Osteocyte (in vitro differentiated cells): ENCODE results near the gene DECR2. TPM values are rescaled to one million over a fixed set of nuclear protein-coding genes. Genes with fewer than 3 reads are reported as not detected.
A peak's percentile ranks its signal among the peaks of the same experiment; 100 is the strongest.
"Not testable (repeated sequence)": the region's sequence is repeated elsewhere in the genome, so short reads cannot be mapped to it uniquely, and the experiment has no call there.

Experiments used
- DNase-seq: peaks from one replicate; pipeline ENCODE4 v3.0.0; 2021; ENCODE audit warnings: mixed read lengths; ENCODE audit not compliant: unreplicated experiment; ENCODE audit errors: extremely low spot score
- H3K27ac Mint-ChIP-seq: one replicate; pipeline ENCODE4 v1.8.0; 2021; ENCODE audit warnings: mild to moderate bottlenecking, mixed read lengths; ENCODE audit not compliant: unreplicated experiment
- H3K27me3 Mint-ChIP-seq: one replicate; pipeline ENCODE4 v1.8.0; 2021; ENCODE audit warnings: mixed read lengths; ENCODE audit not compliant: unreplicated experiment
- H3K36me3 Mint-ChIP-seq: one replicate; pipeline ENCODE4 v1.8.0; 2021; ENCODE audit warnings: mixed read lengths; ENCODE audit not compliant: unreplicated experiment
- H3K4me1 Mint-ChIP-seq: one replicate; pipeline ENCODE4 v1.8.0; 2021; ENCODE audit warnings: mixed read lengths; ENCODE audit not compliant: unreplicated experiment
- H3K4me3 Mint-ChIP-seq: one replicate; pipeline ENCODE4 v1.8.0; 2021; ENCODE audit warnings: mild to moderate bottlenecking, moderate library complexity, mixed read lengths; ENCODE audit not compliant: unreplicated experiment
- H3K9me3 Mint-ChIP-seq: one replicate; pipeline ENCODE4 v1.8.0; 2021; ENCODE audit warnings: mixed read lengths; ENCODE audit not compliant: unreplicated experiment
- total RNA-seq: library from RNA; stranded (reverse); gene quantifications from 2 replicates; pipeline ENCODE4 v1.2.1, GENCODE V29; 2021
- TF ChIP-seq, protein P1 (sequence below): fragments of 200-600 bp; sonication (generic); IDR thresholded peaks from 2 replicates; pipeline ENCODE4 v1.5.0; 2021; ENCODE audit warnings: antibody characterized with exemption, mild to moderate bottlenecking, moderate library complexity

DECR2 gene
- total RNA-seq, 1 donor from 2014 or later = 23.4 TPM

- TF ChIP-seq, protein P1, sequence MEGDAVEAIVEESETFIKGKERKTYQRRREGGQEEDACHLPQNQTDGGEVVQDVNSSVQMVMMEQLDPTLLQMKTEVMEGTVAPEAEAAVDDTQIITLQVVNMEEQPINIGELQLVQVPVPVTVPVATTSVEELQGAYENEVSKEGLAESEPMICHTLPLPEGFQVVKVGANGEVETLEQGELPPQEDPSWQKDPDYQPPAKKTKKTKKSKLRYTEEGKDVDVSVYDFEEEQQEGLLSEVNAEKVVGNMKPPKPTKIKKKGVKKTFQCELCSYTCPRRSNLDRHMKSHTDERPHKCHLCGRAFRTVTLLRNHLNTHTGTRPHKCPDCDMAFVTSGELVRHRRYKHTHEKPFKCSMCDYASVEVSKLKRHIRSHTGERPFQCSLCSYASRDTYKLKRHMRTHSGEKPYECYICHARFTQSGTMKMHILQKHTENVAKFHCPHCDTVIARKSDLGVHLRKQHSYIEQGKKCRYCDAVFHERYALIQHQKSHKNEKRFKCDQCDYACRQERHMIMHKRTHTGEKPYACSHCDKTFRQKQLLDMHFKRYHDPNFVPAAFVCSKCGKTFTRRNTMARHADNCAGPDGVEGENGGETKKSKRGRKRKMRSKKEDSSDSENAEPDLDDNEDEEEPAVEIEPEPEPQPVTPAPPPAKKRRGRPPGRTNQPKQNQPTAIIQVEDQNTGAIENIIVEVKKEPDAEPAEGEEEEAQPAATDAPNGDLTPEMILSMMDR = no peak
- Mint-ChIP-seq H3K36me3 (no peaks in the 10 kb centered on the region), H3K27ac (no peak overlapping the region), H3K9me3 (no peaks in the 10 kb centered on the region), H3K4me1 (peaks cover 4% of the 10 kb centered on the region), H3K4me3 (no peak overlapping the region), H3K27me3 (no peaks in the 10 kb centered on the region)
- DNase-seq = no peak
Measured at GRCh38 chr16:361341-361871, 40.3 kb upstream of the DECR2 start.

DNA sequence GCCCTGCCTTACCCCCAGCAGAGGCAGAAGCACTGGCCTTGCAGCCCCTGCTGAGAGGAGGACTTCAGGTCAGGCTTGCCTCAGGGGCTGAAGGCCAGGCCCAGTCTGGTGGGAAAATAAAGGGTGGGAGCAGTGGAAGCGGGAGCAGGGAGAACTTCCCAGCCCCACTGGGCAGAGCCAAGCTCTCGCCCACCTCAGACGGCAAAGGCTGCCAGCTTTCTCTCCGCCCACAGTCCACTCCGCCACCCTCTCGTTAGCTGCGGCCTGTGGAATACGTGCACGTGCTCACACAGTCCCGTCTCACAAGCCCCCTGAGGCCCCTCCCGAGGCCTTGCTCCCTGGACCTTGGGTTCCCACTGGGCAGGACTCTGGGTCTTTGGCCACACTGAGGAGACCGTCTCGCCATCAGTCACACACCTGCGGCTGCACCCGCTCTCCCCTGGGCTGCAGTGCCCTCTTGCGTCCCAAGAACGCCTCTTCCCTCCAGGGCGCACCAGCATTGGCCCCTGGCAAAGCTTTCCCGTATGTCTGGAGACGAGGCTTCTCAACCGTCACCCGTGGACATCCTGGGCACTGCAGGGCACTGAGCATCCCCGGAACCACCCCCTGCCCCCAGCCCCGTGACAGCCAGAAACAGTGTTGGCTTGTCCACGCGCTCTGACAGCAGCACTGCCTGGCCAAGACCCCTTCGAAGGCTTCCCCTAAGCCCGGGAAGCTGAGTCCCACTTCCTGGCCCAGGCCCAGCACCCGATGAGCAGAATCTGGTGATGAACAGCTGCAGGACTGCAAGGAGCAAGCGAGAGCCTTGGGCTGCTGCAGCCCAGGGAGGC is 39.6 kb upstream of the DECR2 start:
- Mint-ChIP-seq H3K27ac (no peak overlapping the region), H3K9me3 (no peaks in the 10 kb centered on the region), H3K4me1 (peaks cover 4% of the 10 kb centered on the region), H3K4me3 (no peak overlapping the region), H3K36me3 (peaks cover 3% of the 10 kb centered on the region), H3K27me3 (no peaks in the 10 kb centered on the region)
- no peak for DNase-seq
- TF ChIP-seq, protein P1 = peak; percentile 55

DNA sequence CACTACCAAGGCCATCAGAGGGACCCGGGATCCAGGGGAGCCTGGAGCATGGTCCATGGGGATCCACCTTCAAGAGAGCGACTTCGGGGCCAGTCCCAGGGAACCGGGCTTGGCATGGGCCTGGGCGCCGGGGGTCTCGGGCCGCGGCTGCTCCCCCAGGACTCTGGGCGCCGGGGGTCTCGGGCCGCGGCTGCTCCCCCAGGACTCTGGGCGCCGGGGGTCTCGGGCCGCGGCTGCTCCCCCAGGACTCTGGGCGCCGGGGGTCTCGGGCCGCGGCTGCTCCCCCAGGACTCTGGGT is 39.0 kb upstream of the DECR2 start:
- DNase-seq, H3K27ac Mint-ChIP-seq, H3K36me3 Mint-ChIP-seq, H3K4me3 Mint-ChIP-seq, H3K4me1 Mint-ChIP-seq, H3K9me3 Mint-ChIP-seq, H3K27me3 Mint-ChIP-seq: not testable (repeated sequence)

DNA sequence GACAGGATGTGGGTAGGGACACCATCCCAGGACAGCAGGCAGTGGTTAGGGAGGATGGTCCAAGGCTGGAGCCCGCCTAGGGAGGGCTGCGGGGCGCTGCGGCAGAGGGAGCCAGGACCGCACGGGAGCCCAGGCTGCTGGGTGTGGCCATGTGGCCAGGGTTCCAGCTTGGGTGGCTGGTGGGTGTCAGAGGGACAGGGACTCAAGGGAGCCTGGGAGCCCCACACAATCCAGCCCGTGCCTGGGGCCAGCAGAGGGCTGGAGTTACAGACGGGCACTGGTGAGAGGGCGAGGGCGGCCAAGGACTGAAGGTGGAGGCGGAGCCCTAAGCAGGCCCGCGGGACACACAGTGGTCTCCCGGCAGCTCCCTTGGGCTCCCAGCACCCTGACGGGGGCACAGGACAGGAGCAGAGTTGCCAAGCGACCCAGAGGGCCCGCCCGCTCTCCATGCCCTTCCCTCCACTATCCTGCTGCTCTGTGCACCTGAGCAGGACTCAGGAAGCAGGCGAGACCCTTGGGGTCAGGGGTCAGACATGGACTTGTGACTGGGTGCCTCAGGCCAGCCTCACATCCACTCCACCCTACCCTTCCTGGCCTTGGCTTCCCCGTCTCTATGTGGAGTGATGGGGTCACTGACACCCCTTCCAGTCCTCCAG is 38.4 kb upstream of the DECR2 start:
- Mint-ChIP-seq H3K4me3 (no peak overlapping the region), H3K27me3 (no peaks in the 10 kb centered on the region), H3K27ac (no peak overlapping the region), H3K4me1 (peaks cover 4% of the 10 kb centered on the region), H3K36me3 (peaks cover 6% of the 10 kb centered on the region), H3K9me3 (no peaks in the 10 kb centered on the region)
- DNase-seq = no peak
- TF ChIP-seq, protein P1 = no peak

DNA sequence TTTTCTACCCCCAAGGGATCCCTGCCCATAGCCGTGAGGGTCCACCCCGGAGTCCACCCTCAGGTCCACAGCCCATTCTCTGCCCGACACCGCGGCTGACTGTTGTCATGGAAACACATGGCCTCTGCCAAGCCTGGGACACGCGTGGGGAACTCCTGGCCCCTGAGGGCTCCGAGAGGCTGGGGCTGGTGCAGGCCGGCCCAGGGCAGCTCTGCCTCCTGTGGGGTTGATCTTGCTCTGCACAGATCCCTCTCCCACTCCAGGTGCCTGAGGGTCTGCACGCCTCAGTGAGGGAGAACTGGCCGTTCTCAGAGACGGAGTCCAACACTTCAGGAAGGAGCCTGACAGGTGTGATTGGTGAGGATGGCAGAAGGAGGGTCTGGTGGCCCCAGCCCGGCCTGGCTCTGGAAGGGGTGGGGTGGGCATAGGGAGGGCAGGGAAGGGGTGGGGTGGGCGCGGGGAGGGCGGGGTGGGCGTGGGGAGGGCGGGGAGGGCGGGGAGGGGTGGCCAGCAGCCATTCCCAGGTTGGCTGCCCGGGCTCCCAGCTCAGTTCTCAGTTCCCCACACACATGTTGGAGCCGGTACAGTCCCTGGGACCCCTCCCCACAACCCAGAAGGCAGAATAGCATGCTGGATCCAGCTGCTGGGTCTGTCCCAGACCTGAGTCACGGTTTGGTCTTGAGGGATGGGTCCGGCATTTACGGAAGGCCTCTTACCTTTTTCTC is 37.8 kb upstream of the DECR2 start:
- H3K4me1 Mint-ChIP-seq = peaks cover 4% of the 10 kb centered on the region
- no peak overlapping the region for H3K4me3 Mint-ChIP-seq
- H3K36me3 Mint-ChIP-seq = peaks cover 6% of the 10 kb centered on the region
- H3K27me3 Mint-ChIP-seq = no peaks in the 10 kb centered on the region
- TF ChIP-seq, protein P1 = no peak
- no peak overlapping the region for H3K27ac Mint-ChIP-seq
- no peak for DNase-seq
- H3K9me3 Mint-ChIP-seq = no peaks in the 10 kb centered on the region
